Stimulated activated naive CD8-positive, alpha-beta T cell treated with anti-CD3 and anti-CD28 coated beads, Interleukin-15, Interleukin-2, amounts not matched to agents 100 ng/mL and 50 ng/mL, for 24 hours (primary cell): ENCODE measurements around the gene SCG2.

Experiments
- H3K27ac Mint-ChIP-seq: one replicate; pipeline ENCODE4 v1.8.0; 2021; ENCODE audit warnings: mild to moderate bottlenecking, mixed read lengths
- H3K27me3 Mint-ChIP-seq: one replicate; pipeline ENCODE4 v1.8.0; 2021; ENCODE audit warnings: mixed read lengths
- H3K36me3 Mint-ChIP-seq: one replicate; pipeline ENCODE4 v1.8.0; 2021; ENCODE audit warnings: low read depth, mixed read lengths
- H3K4me1 Mint-ChIP-seq: one replicate; pipeline ENCODE4 v1.8.0; 2021; ENCODE audit warnings: low read depth, mixed read lengths
- H3K4me3 Mint-ChIP-seq: one replicate; pipeline ENCODE4 v1.8.0; 2021; ENCODE audit warnings: mild to moderate bottlenecking, mixed read lengths
- H3K9me3 Mint-ChIP-seq: one replicate; pipeline ENCODE4 v1.8.0; 2021; ENCODE audit warnings: mixed read lengths

Gene SCG2

GRCh38 chr2:223621901-223622300 is 19.7 kb upstream of the SCG2 start:
- H3K4me3 Mint-ChIP-seq: no peak overlapping the region
- no peaks in the 10 kb centered on the region for H3K4me1 Mint-ChIP-seq
- H3K36me3 Mint-ChIP-seq: no peaks in the 10 kb centered on the region
- no peak overlapping the region for H3K27ac Mint-ChIP-seq
- H3K9me3 Mint-ChIP-seq: no peaks in the 10 kb centered on the region
- peaks cover 10% of the 10 kb centered on the region for H3K27me3 Mint-ChIP-seq

GRCh38 chr2:223619486-223620129 is 17.4 kb upstream of the SCG2 start:
- H3K4me1 Mint-ChIP-seq: no peaks in the 10 kb centered on the region
- H3K27ac Mint-ChIP-seq: no peak overlapping the region
- H3K9me3 Mint-ChIP-seq: no peaks in the 10 kb centered on the region
- no peaks in the 10 kb centered on the region for H3K36me3 Mint-ChIP-seq
- H3K4me3 Mint-ChIP-seq: no peak overlapping the region
- peaks cover 16% of the 10 kb centered on the region for H3K27me3 Mint-ChIP-seq

- no peak overlapping the region for H3K27ac Mint-ChIP-seq
- H3K4me3 Mint-ChIP-seq: no peak overlapping the region
- no peaks in the 10 kb centered on the region for H3K9me3 Mint-ChIP-seq
- H3K4me1 Mint-ChIP-seq: no peaks in the 10 kb centered on the region
- no peaks in the 10 kb centered on the region for H3K36me3 Mint-ChIP-seq
- H3K27me3 Mint-ChIP-seq: peaks cover 28% of the 10 kb centered on the region
These were observed 16.2 kb upstream of the SCG2 start for GRCh38 chr2:223618172-223619035.

- H3K4me1 Mint-ChIP-seq: no peaks in the 10 kb centered on the region
- no peak overlapping the region for H3K27ac Mint-ChIP-seq
- H3K36me3 Mint-ChIP-seq: no peaks in the 10 kb centered on the region
- H3K4me3 Mint-ChIP-seq: no peak overlapping the region
- peaks cover 41% of the 10 kb centered on the region for H3K27me3 Mint-ChIP-seq
- peaks cover 4% of the 10 kb centered on the region for H3K9me3 Mint-ChIP-seq
These were observed 12.4 kb upstream of the SCG2 start for GRCh38 chr2:223614534-223614933.

- H3K4me1 Mint-ChIP-seq: no peaks in the 10 kb centered on the region
These were observed 11.1 kb upstream of the SCG2 start for GRCh38 chr2:223613017-223613950.

GRCh38 chr2:223612501-223612900 is 10.3 kb upstream of the SCG2 start:
- Mint-ChIP-seq H3K4me3 (no peak overlapping the region), H3K36me3 (no peaks in the 10 kb centered on the region), H3K9me3 (peaks cover 4% of the 10 kb centered on the region), H3K27me3 (peaks cover 35% of the 10 kb centered on the region), H3K4me1 (no peaks in the 10 kb centered on the region), H3K27ac (no peak overlapping the region)

More at GRCh38 chr2:223613017-223613950, 11.1 kb upstream of the SCG2 start:
- peaks cover 4% of the 10 kb centered on the region for H3K9me3 Mint-ChIP-seq
- peaks cover 35% of the 10 kb centered on the region for H3K27me3 Mint-ChIP-seq
- H3K4me3 Mint-ChIP-seq: no peak overlapping the region
- no peak overlapping the region for H3K27ac Mint-ChIP-seq
- no peaks in the 10 kb centered on the region for H3K36me3 Mint-ChIP-seq

GRCh38 chr2:223611061-223611460 is 8.9 kb upstream of the SCG2 start:
- H3K4me1 Mint-ChIP-seq: no peaks in the 10 kb centered on the region
- H3K27ac Mint-ChIP-seq: no peak overlapping the region
- peaks cover 4% of the 10 kb centered on the region for H3K9me3 Mint-ChIP-seq
- no peaks in the 10 kb centered on the region for H3K36me3 Mint-ChIP-seq
- no peak overlapping the region for H3K4me3 Mint-ChIP-seq
- peaks cover 31% of the 10 kb centered on the region for H3K27me3 Mint-ChIP-seq

- no peaks in the 10 kb centered on the region for H3K4me1 Mint-ChIP-seq
- H3K27ac Mint-ChIP-seq: no peak overlapping the region
- H3K4me3 Mint-ChIP-seq: no peak overlapping the region
- H3K36me3 Mint-ChIP-seq: no peaks in the 10 kb centered on the region
- H3K9me3 Mint-ChIP-seq: peaks cover 8% of the 10 kb centered on the region
- peaks cover 11% of the 10 kb centered on the region for H3K27me3 Mint-ChIP-seq
These were observed 5.3 kb upstream of the SCG2 start for GRCh38 chr2:223607476-223607875.

GRCh38 chr2:223606946-223607345 is 4.8 kb upstream of the SCG2 start:
- H3K9me3 Mint-ChIP-seq: peaks cover 8% of the 10 kb centered on the region
- H3K36me3 Mint-ChIP-seq: no peaks in the 10 kb centered on the region
- peaks cover 13% of the 10 kb centered on the region for H3K27me3 Mint-ChIP-seq
- H3K4me1 Mint-ChIP-seq: no peaks in the 10 kb centered on the region
- no peak overlapping the region for H3K4me3 Mint-ChIP-seq
- no peak overlapping the region for H3K27ac Mint-ChIP-seq

- H3K27ac Mint-ChIP-seq: no peak overlapping the region
- peaks cover 4% of the 10 kb centered on the region for H3K9me3 Mint-ChIP-seq
- H3K36me3 Mint-ChIP-seq: no peaks in the 10 kb centered on the region
- no peaks in the 10 kb centered on the region for H3K4me1 Mint-ChIP-seq
- H3K4me3 Mint-ChIP-seq: no peak overlapping the region
- H3K27me3 Mint-ChIP-seq: peaks cover 15% of the 10 kb centered on the region
These were observed 2.1 kb upstream of the SCG2 start for GRCh38 chr2:223604231-223604630.

- Mint-ChIP-seq H3K4me1 (no peaks in the 10 kb centered on the region), H3K27ac (no peak overlapping the region), H3K4me3 (no peak overlapping the region), H3K9me3 (peaks cover 4% of the 10 kb centered on the region), H3K36me3 (no peaks in the 10 kb centered on the region), H3K27me3 (peaks cover 21% of the 10 kb centered on the region)
These were observed 811 bp upstream of the SCG2 start for GRCh38 chr2:223602972-223603371.

GRCh38 chr2:223601018-223601417 is 1.1 kb downstream of the SCG2 start:
- Mint-ChIP-seq H3K27me3 (peaks cover 21% of the 10 kb centered on the region), H3K36me3 (no peaks in the 10 kb centered on the region), H3K27ac (no peak overlapping the region), H3K9me3 (peaks cover 4% of the 10 kb centered on the region), H3K4me1 (no peaks in the 10 kb centered on the region), H3K4me3 (no peak overlapping the region)

GRCh38 chr2:223599640-223600380 is 2.4 kb downstream of the SCG2 start:
- Mint-ChIP-seq H3K27me3 (peaks cover 15% of the 10 kb centered on the region), H3K36me3 (no peaks in the 10 kb centered on the region), H3K4me1 (no peaks in the 10 kb centered on the region), H3K9me3 (no peaks in the 10 kb centered on the region), H3K4me3 (no peak overlapping the region), H3K27ac (no peak overlapping the region)

GRCh38 chr2:223598994-223599639 is 3.0 kb downstream of the SCG2 start:
- H3K36me3 Mint-ChIP-seq: no peaks in the 10 kb centered on the region
- H3K9me3 Mint-ChIP-seq: no peaks in the 10 kb centered on the region
- no peaks in the 10 kb centered on the region for H3K4me1 Mint-ChIP-seq
- H3K27me3 Mint-ChIP-seq: peaks cover 15% of the 10 kb centered on the region
- H3K4me3 Mint-ChIP-seq: no peak overlapping the region
- no peak overlapping the region for H3K27ac Mint-ChIP-seq
